Frontal cortex (tissue), 4 donors: ENCODE results near the gene TMEM120B. TPM values are rescaled to one million over a fixed set of nuclear protein-coding genes. Genes with fewer than 3 reads are reported as not detected.
"Not testable (repeated sequence)": the region's sequence is repeated elsewhere in the genome, so short reads cannot be mapped to it uniquely, and the experiment has no call there.

ENCODE experiments used
- DNase-seq, 2 donors: peaks; one replicate each; pipeline ENCODE4 v3.0.0; 2012; ENCODE audit warnings: low spot score in 2 of 2
- FAIRE-seq: peaks from 2 replicates; lab custom pipeline; 2012; peaks lifted over from hg19 to GRCh38; lab: Jason Lieb, UNC
- total RNA-seq: library from RNA; depleted of rRNA; stranded (reverse); fragments of >200 nt; gene quantifications from one replicate; pipeline ENCODE4 v1.2.3, GENCODE V29; 2014
- donor health status: control.
- donor health status: control.
- donor health status: control.

TMEM120B gene
- total RNA-seq = 8.6 TPM

DNA sequence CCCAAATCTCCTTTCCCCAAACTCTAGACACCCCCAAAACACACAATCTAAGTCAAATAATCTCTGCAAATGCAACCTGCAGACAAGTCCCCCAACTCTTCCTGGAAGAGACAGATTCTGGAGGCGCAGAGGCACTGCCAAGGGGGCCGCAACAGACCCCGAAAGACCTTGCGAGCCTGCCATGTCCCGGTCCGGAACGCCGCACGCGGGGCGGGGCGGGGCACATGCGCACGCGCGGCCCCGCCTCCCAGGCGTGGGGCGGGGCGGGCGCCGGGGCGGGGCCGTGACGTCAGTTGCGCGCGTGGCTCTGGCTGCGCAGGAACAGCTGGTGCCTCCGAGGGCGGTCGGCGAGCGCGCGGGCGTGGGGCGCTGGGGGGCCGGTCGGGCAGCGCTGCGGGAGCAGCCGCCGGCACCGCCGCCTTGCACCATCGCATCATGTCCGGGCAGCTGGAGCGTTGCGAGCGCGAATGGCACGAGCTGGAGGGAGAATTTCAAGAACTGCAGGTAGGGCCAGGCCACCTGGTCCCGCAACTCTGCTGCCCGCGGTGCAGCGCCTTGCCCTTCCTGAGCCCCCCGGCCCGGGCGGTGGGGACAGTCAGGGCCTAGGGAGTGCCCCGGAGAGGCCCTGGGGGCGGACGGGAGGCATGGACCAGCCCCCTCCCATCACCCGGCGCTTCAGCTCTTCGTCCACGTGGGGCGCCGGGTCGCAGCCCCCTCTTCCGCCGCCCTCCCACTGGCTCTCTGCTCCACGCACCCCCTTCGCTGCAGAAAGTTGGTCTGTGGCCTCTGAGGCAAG lies at the start of gene TMEM120B:
TMEM120B (plus strand) TSS at position 292 of the 796 bp plus-strand sequence; CDS start at position 436, 144 bp downstream.
- no peak for FAIRE-seq
- peak; percentile 95 to 97 for DNase-seq

DNA sequence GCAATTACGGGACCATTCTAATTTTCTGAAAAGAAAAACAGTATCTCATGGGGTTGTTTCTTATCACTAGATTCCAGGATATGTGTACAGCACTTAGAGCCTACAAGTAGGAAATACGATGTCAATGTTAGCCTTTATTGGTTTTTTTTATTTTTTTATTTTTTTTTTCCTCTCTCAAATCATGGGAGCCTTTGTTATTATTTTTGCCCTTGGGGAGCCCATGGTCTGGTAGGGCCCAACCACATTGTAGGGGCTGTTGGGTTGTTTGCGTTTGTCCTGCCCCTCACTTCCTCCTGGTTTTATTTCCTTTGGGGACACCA lies 49.0 kb upstream of the TMEM120B start:
- DNase-seq (no peak), FAIRE-seq (no peak)

DNA sequence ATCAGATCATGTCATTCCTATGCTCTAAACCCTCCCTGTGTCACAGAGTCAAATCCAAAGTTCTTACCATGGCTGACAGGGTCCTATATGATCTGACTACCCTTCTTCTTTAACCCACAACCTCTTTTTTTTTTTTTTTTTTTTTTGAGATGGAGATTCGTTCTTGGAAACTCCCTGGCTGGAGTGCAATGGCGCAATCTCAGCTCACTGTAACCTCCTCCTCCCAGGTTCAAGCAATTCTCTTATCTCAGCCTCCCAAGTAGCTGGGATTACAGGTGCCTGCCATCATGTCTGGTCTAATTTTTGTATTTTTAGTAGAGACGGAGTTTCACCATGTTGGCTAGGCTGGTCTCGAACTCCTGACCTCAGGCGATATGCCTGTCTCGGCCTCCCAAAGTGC lies 45.7 kb upstream of the TMEM120B start:
- not testable (repeated sequence) for DNase-seq, FAIRE-seq

DNA sequence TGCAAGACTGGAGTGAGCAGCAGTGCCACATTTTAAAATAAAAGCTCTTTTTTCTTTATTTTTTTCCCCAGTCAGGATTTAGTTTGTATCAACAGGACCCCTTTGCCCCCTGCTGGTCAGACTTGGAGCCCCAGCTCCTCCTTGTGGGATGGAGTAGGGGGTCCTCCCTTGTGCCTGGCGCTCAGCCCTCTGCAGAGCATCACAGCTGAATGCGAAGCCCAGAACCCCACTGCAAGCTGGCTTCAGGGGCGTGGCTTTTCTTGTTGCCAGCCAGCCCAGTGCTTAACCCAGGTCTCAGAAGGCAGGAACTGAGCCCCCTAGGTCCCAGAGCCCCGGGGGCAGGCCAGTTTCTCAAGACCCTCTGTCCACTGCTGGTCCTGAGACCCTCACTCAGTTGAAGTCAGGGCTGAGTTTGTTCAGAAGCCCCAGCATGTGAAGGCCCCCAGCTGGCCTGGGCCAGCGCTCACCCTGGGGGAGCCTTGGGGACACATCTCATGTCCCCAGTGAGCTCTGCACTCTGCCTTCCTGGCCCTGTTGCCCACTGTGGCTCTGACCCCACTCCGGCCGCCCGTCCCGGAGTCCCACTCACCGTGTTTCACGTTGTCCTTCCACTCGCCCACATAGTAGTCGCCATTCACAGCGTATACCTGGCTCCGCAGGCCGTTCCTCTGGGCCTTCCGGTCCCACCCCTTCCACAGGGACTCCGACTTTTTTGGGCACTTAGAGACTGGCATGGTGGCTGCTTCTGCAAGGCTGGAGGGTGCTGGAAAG lies 43.6 kb upstream of the TMEM120B start:
- DNase-seq (no peak), FAIRE-seq (no peak)

DNA sequence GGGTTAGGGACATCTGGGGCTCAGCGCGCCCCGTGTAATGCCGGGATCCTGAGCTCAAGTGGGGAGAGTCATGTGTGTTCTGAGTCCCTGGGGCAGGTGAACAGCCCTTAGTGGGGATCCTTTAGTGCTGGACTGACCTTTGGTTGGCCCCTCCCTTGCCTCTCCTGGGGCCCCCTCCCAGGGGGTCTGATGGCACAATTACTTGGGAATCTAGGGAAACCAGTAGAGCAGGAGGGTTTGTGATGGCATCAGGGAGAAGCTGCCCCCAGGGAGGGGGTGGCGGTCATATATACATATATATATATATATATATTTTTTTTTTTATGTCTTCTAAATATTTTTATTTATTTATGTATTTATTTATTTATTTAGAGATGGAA lies 43.0 kb upstream of the TMEM120B start, which contains the start of gene MORN3:
MORN3 (minus strand) TSS at position 134 of the 380 bp plus-strand sequence. CDS start 171 bp downstream, outside the sequence.
- FAIRE-seq = no peak
- no peak for DNase-seq

DNA sequence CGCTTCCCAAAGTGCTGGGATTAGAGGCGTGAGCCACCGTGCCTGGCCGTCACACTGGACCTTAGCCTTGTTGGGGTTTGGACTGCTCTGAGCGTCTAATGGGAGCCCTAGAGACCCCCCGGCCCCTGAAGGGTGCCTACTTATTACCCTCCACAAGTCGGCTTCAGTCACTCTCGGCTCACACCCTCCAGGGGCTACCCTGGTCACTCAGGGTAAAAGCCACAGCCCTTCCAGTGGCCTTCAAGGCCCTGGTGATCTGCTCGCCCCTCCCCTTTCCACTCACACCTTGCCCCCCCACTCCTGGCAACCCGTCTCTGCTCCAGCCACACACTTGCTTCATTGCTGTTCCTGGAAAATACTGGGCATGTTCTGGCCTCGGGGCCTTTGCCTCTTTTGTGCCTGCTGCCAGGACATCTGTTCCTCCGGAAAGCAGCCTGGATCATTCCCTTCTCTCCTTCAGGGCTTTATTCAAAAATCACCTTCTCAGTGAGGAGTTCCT lies 39.5 kb upstream of the TMEM120B start:
- DNase-seq = no peak
- no peak for FAIRE-seq

DNA sequence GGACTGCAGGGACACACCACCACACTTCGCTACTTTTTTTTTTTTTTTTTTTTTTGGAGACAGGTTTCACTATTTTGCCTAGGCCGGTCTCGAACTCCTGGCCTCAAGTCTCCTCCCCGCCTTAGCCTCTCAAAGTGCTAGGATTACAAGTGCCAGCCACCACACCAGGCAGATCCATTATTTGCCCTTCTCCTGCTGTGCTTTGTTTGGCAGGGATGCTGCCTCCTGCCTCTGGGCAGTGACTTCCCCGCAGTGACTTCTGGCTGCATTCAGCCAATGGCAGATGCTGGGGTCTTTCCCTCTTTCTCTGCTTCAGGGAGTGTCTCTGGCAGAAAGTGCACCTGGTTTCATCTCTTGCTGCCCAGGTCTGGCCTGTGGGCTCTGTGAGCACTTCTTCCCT lies 36.4 kb upstream of the TMEM120B start:
- no peak for FAIRE-seq
- no peak for DNase-seq

DNA sequence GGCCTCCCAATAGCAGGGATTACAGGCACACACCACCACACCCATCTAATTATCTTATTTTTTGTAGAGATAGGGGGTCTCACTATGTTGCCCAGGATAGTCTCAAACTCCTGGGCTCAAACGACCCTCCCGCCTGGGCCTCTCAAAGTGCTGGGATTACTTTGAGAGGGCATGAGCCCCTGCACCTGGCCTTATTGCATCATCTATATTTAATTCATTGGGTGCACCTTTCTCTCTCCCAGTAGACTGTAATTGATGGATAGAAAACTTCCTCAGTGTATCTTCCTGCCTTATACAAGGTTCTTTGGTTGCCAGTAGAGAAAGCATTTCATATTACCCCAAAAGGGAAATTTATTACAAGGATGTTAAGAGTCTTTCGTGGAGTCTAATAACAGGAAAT lies 34.2 kb upstream of the TMEM120B start:
- no peak for FAIRE-seq

DNA sequence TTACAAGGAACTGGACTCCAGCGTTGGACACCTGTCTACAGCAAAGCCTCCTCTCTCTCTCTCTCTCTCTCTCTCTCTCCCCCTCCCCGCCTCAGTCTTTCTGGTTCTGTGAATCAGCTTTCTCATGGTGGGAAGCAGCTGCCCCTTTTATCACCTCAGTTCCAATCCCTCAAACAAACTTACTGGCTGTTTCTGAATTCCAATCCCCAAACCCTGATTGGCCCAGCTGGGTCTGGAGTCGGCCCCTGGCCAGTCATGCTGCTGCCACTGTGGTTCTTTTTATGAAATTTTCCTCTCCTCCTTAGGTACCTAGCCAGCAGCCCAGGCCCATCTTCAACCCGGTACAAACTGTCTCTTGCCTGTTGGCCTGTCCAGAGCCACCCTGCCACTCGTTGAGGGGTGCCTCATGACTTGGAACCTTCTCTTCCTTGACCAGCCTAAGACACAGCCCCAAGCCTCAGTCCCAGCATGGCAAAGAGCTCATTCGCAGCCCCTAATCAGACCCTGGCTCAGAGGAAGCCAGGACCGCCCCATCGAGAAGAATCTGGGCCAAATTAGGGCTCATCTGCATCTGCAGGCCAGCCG lies 33.7 kb upstream of the TMEM120B start:
- FAIRE-seq (no peak), DNase-seq (no peak)

More for the DNA sequence above, 34.2 kb upstream of the TMEM120B start:
- DNase-seq = no peak

DNA sequence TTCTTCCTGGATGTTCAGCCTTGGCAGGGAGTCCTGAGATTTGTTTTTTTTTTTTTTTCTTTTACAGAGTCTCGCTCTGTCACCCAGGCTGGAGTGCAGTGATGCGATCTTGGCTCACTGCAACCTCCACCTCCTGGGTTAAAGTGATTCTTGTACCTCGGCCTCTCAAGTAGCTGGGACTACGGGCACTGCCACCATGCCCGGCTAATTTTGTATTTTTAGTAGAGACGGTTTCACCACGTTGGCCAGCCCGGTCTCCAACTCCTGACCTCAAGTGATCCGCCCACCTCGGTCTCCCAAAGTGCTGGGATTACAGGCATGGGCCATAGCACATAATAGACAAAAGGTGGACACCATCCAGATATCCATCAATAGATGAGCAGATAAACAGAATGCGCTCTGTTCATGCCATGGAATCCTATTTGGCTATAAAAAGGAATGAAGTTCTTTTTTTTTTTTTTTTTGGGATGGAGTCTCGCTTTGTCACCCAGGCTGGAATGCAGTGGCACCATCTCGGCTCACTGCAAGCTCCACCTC lies 32.8 kb upstream of the TMEM120B start:
- DNase-seq, FAIRE-seq: not testable (repeated sequence)

DNA sequence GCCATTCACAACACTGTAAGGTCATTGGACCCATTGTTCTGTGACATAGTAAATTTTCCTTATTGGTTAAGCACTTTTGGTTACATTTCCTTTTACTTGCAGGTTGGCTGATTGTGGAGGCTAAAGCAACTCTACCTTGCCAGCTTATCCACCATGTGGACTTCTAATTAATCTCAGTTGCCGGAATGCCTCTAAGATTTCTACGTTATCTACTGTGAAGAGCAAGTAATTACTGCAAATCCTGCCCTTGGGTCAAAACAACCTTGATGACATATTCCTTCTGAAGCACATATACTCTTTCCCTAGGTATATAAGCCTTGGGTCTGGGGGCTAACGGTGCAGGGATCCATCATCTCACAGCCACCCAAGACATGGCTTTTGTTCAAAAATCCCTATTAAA lies 23.6 kb upstream of the TMEM120B start:
- FAIRE-seq (no peak), DNase-seq (no peak)

DNA sequence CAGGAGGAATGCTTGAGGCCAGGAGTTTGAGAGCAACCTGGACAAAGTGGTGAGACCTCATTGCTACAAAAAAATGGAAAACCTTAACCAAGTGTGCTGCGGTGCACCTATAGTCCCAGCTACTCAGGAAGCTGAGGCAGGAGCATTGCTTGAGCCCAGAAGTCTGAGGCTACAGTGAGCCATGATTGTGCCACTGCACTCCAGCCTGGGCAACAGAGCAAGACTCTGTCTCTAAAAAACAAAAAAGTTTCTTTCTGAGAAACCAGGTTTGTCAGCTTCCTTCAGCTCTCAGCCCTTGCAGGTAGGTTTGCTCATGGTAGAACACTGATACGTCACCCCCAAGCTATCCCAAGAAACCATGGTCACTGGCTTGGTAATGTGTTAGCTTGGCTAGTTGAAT lies 23.1 kb upstream of the TMEM120B start:
- FAIRE-seq = no peak
- no peak for DNase-seq

DNA sequence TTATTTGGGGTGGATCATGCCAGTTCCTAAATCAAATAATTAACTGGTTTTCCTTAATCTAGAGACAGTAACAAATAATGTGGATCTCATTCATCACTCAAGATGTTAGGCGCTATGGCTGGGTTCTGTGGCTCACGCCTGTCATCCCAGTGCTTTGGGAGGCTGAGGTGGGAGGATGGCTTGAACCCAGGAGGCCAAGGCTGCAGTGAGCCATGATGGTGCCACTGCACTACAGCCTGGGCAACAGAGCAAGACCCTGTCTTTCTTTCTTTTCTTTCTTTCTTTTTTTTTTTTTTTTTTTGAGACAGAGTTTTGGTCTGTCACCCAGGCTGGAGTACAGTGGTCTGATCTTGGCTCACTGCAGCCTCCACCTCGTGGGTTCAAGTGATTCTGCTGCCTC lies 19.8 kb upstream of the TMEM120B start:
- FAIRE-seq, DNase-seq: not testable (repeated sequence)

DNA sequence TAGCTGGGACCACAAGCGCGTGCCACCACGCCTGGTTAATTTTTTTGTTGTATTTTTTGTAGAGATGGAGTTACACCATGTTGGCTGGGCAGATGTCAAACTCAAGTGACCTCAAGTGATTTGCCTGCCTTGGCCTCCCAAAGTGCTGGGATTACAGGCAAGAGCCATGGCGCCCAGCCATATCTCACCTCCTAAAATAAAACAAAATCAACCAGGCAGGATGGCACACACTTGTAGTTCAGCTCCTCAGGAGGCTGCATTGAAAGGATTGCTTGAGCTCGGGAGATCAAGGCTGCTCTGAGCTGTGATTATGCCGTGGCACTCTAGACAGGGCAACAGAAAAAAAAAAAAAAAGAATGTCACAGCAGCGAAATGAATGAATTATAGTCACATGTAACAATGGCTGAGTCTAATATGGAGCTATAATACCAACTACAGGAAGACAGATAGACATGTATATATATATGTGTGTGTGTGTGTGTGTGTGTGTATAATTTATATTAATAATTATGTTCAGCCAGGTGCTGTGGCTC lies 19.3 kb upstream of the TMEM120B start:
- DNase-seq = no peak
- no peak for FAIRE-seq

DNA sequence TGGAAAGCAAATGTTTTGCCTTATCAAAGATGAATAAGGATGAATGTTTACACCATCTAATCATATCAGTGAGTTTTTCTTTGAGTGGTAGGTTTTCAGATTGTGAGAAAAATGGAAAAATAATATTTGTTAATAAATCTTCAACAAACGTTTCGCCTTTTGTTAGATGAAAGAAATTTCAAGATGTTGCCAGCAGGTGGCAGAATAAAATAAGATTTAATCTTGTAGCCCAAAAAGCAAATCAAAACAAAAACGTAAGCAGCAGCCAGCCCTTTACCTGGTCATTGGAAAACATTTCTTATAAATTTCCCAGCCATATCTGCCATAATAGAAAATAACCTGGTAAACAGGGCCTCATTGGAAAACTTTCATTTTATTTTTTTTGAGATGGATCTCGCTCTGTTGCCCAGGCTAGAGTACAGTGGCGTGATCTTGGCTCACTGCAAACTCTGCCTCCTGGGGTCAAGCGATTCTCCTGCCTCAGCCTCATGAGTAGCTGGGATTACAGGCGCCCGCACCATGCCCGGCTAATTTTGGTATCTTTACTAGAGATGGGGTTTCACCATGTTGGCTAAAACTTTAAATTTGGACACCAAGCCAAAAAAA lies 15.4 kb upstream of the TMEM120B start:
- DNase-seq (peak in 1 of 2 donors; percentile 64), FAIRE-seq (peak; percentile 81)

DNA sequence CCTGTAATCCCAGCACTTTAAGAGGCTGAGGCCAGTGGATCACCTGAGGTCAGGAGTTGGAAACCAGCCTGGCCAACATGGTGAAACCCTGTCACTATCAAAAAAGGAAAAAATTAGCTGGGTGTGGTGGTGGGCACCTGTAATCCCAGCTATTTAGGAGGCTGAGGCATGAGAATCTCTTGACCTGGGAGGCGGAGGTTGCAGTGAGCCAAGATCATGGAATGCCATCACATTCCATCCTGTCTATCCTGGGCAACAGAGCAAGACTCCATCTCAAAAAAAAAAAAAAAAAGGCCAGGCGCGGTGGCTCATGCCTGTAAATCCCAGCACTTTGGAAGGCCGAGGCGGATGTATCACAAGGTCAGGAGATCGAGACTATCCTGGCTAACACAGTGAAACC lies 14.7 kb upstream of the TMEM120B start:
- FAIRE-seq, DNase-seq: not testable (repeated sequence)

DNA sequence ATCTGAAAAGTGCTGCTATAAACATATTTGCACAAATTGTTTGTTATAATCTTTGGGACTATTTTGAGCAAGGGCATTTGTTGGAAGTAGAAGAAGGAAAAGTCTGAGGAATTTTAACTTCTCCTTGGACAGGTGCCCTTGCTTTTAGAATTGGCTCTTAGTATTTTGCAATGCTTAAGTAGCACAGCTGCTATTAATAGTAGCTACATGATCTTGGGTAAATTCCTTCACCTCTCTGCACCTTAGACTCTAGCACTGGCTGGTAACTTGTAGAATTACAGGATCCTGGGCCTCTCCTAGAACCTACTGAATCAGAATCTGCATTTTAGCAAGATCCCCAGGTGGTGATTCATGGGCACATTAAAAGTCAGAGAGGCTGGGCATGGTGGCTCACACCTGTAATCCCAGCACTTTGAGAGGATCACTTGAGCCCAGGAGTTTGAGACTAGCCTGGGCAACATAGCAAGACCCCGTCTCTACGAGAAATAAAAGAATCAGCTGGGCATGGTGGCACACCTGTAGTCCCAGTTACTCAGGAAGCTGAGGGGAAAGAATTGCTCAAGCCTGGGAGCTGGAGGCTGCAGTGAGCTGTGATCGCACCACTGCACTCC lies 10.8 kb upstream of the TMEM120B start:
- DNase-seq (no peak), FAIRE-seq (no peak)

DNA sequence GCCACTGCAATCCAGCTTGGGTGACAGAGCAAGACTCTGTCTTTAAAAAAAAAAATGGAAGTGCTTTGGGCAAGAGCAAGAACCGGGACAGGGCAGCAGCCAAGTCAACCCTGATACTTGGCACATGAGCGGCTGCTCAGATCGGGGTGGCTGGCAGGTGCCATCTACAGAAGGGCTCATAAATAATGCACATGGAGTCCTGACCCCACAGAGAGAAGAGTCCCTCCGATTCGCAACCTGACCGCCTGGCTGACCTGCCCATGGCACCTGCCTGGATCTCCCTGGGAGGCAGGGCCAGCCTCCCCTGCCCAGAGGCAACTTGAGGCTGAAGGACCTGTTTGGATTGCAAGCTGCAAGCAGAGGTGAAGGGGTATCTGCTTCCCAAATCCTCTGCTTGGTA lies 9.6 kb upstream of the TMEM120B start:
- FAIRE-seq (no peak), DNase-seq (no peak)

DNA sequence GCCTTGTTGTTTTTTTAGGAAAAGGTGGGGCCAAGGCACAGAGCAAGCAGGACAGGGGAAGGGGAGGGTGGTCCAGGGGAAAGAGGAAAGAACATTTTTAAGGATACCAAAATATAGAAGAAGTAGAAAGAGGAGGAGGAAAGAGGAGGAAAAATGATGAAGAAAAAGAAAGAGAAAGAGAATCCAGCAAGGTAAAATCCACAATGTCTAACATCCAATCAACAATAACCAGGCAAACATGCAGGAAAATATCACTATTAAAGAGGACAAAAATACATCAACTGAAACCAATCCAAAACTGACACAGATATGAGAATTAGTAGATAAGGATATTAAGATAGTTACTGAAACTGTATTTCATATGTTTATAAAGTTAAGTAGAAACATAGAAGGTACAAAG lies 7.0 kb upstream of the TMEM120B start:
- no peak for FAIRE-seq
- DNase-seq = no peak
